ENCODE results near the gene SLC16A6. TPM values are rescaled to one million over a fixed set of nuclear protein-coding genes. Genes with fewer than 3 reads are reported as not detected.

Gene SLC16A6
- polyA plus RNA-seq, 1 donor from 2014 or later = 15.6 TPM

GRCh38 chr17:68320311-68320865, 29.5 kb upstream of the SLC16A6 start:
- Histone ChIP-seq H3K9ac (ENCODE audit: low read length) (no peak overlapping the region), H3K9me3 (ENCODE audit: low read length) (peaks cover 3% of the 10 kb centered on the region)
- TF ChIP-seq RAD21 (conservative IDR thresholded peaks at IDR 0.05) = no peak
- TF ChIP-seq MXI1 (conservative IDR thresholded peaks at IDR 0.05; ENCODE audit: poor library complexity, severe bottlenecking) = no peak
- no peak for TF ChIP-seq POLR2AphosphoS5 (IDR thresholded peaks at IDR 0.05)
- no peak for TF ChIP-seq EP300 (conservative IDR thresholded peaks at IDR 0.05; ENCODE audit: poor library complexity, severe bottlenecking)
- TF ChIP-seq CTCF (IDR thresholded peaks at IDR 0.05; ENCODE audit: poor library complexity, severe bottlenecking) = no peak
- no peak for TF ChIP-seq SMC3 (conservative IDR thresholded peaks at IDR 0.05; ENCODE audit: poor library complexity)
- no peak for TF ChIP-seq EZH2 (IDR thresholded peaks at IDR 0.05; ENCODE audit: borderline replicate concordance, insufficient read depth, low read length, poor library complexity, severe bottlenecking)
- no peak for TF ChIP-seq TAF1 (IDR thresholded peaks at IDR 0.05; ENCODE audit: low read depth)
- TF ChIP-seq REST (IDR thresholded peaks at IDR 0.05; ENCODE audit: borderline replicate concordance) = no peak

GRCh38 chr17:68319410-68320162, 28.7 kb upstream of the SLC16A6 start:
- Histone ChIP-seq H3K9me3 (ENCODE audit: low read length) (peaks cover 3% of the 10 kb centered on the region), H3K9me2 (ENCODE audit: insufficient read depth, low read length) (no peaks in the 10 kb centered on the region), H3K9ac (ENCODE audit: low read length) (no peak overlapping the region), H3K27ac (ENCODE audit: low read length) (no peak overlapping the region), H3K4me3 (ENCODE audit: low read length) (no peak overlapping the region), H3K36me3 (ENCODE audit: insufficient read depth, low read length) (no peaks in the 10 kb centered on the region), H3F3A (ENCODE audit: insufficient read depth, low read length, poor library complexity, severe bottlenecking) (no peaks in the 10 kb centered on the region), H4K20me1 (ENCODE audit: insufficient read depth) (no peaks in the 10 kb centered on the region), H3K4me2 (ENCODE audit: low read length) (no peak overlapping the region), H3K27me3 (ENCODE audit: insufficient read depth, low read depth, low read length) (no peaks in the 10 kb centered on the region), H3K79me2 (replicated peaks; ENCODE audit: insufficient read depth, low read length) (no peaks in the 10 kb centered on the region), H2AFZ (ENCODE audit: low read depth, low read length) (no peak overlapping the region)
- TF ChIP-seq SMC3 (conservative IDR thresholded peaks at IDR 0.05; ENCODE audit: poor library complexity) (no peak), POLR2AphosphoS5 (IDR thresholded peaks at IDR 0.05) (no peak), TAF1 (IDR thresholded peaks at IDR 0.05; ENCODE audit: low read depth) (no peak), MXI1 (conservative IDR thresholded peaks at IDR 0.05; ENCODE audit: poor library complexity, severe bottlenecking) (no peak), CTCF (IDR thresholded peaks at IDR 0.05; ENCODE audit: poor library complexity, severe bottlenecking) (no peak), EP300 (conservative IDR thresholded peaks at IDR 0.05; ENCODE audit: poor library complexity, severe bottlenecking) (no peak), REST (IDR thresholded peaks at IDR 0.05; ENCODE audit: borderline replicate concordance) (no peak), RAD21 (conservative IDR thresholded peaks at IDR 0.05) (no peak), EZH2 (IDR thresholded peaks at IDR 0.05; ENCODE audit: borderline replicate concordance, insufficient read depth, low read length, poor library complexity, severe bottlenecking) (no peak)

More at GRCh38 chr17:68320311-68320865, 29.5 kb upstream of the SLC16A6 start:
- Histone ChIP-seq H2AFZ (ENCODE audit: low read depth, low read length) (no peak overlapping the region), H3F3A (ENCODE audit: insufficient read depth, low read length, poor library complexity, severe bottlenecking) (no peaks in the 10 kb centered on the region), H3K36me3 (ENCODE audit: insufficient read depth, low read length) (no peaks in the 10 kb centered on the region), H3K27me3 (ENCODE audit: insufficient read depth, low read depth, low read length) (no peaks in the 10 kb centered on the region), H3K4me3 (ENCODE audit: low read length) (no peak overlapping the region), H3K9me2 (ENCODE audit: insufficient read depth, low read length) (no peaks in the 10 kb centered on the region), H4K20me1 (ENCODE audit: insufficient read depth) (no peaks in the 10 kb centered on the region), H3K4me2 (ENCODE audit: low read length) (no peak overlapping the region), H3K27ac (ENCODE audit: low read length) (no peak overlapping the region), H3K79me2 (replicated peaks; ENCODE audit: insufficient read depth, low read length) (no peaks in the 10 kb centered on the region)

All from neural cell (in vitro differentiated cells).